ENCODE results near the gene BACH1. TPM values are rescaled to one million over a fixed set of nuclear protein-coding genes. Genes with fewer than 3 reads are reported as not detected.
"Not testable (repeated sequence)": the region's sequence is repeated elsewhere in the genome, so short reads cannot be mapped to it uniquely, and the experiment has no call there.

Gene BACH1
- total and polyA plus RNA-seq, 10 of the 15 experiments (the other 5 are each of a cell fraction or from before 2014, with no cell fraction given): 3.2 to 25.7 (median 10.5) TPM

DNA sequence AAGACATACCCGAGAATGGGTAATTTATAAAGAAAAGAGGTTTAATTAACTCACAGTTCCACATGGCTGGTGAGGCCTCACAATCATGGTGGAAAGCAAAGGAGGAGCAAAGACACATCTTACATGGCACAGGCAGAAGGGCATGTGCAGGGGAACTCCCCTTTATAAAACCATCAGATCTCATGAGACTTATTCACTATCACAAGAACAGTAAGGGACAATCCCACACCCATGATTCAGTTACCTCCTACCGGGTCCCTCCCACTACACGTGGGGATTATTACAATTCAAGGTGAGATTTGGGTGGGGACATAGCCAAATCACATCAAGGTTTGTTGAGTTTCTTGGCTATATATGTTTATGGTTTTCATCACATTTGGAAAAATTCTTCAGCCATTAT lies 16.9 kb upstream of the BACH1 start:
- H3K9ac ChIP-seq (ENCODE audit: control insufficient read depth, insufficient read depth, low read length); ATAC-seq; SMC1A ChIA-PET (ENCODE audit: uncharacterized antibody, unreplicated experiment); POLR2A ChIA-PET; H3K36me3 ChIP-seq (ENCODE audit: control insufficient read depth in 2 of 2, insufficient read depth in 2 of 2, low read length in 1 of 2); DNase-seq (ENCODE audit: low read depth, low spot score); H3K4me2 ChIP-seq (ENCODE audit: control insufficient read depth, insufficient read depth); H3K27ac ChIP-seq (ENCODE audit: control insufficient read depth, insufficient read depth); BruUV-seq (replicated peaks); CTCF ChIA-PET; FAIRE-seq; H3K9me3 ChIP-seq (replicated peaks; ENCODE audit: control insufficient read depth, insufficient read depth, low read length); H3K4me1 ChIP-seq (ENCODE audit: control insufficient read depth, insufficient read depth, low read length); H3K79me2 ChIP-seq (ENCODE audit: control insufficient read depth, insufficient read depth, low read length); H3K4me3 ChIP-seq; H4K20me1 ChIP-seq (ENCODE audit: control insufficient read depth, insufficient read depth); H2AFZ ChIP-seq (ENCODE audit: control insufficient read depth, low read depth, low read length); H3K27me3 ChIP-seq (replicated peaks in 1 of 2; ENCODE audit: control insufficient read depth in 2 of 2, insufficient read depth in 2 of 2, low read length in 1 of 2); RAD21 ChIA-PET (ENCODE audit: unreplicated experiment); intact Hi-C loops (cut with micrococcal nuclease; ENCODE audit: unreplicated experiment); in situ Hi-C loops (cut with MboI): not testable (repeated sequence)
- WGBS (ENCODE audit: insufficient coverage, insufficient replicate concordance, low lambda C conversion rate, missing lambda C conversion rate): 18% methylated on average over 3 of the region's 3 CpGs

DNA sequence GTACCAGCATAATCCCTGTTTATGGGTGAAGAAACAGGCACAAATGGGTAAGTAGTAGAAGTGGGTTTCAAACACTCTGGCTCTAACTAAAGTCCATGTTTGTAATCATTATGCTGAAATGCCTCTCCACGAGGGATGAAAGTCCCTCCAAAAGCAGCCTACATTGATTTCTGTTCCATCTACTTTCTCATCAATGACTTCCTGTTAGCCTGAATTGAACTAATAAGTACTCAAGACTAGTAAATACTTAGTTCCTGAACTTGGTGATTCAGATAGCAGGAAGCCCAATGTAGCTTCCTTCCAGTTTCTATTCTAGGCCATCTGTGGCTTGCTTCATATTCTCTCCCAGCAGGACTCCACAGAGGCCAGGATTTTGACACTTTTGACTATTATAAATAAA lies 11.3 kb upstream of the BACH1 start:
- WGBS (ENCODE audit: insufficient coverage, insufficient replicate concordance, low lambda C conversion rate, missing lambda C conversion rate): 0% methylated on average over 1 of the region's 1 CpG
- Histone ChIP-seq H3K79me2 (ENCODE audit: control insufficient read depth, insufficient read depth, low read length) (no peaks in the 10 kb centered on the region), H4K20me1 (ENCODE audit: control insufficient read depth, insufficient read depth) (no peaks in the 10 kb centered on the region), H3K4me3 (no peak overlapping the region), H3K36me3 (ENCODE audit: control insufficient read depth in 2 of 2, insufficient read depth in 2 of 2, low read length in 1 of 2) (no peaks in the 10 kb centered on the region), H3K4me1 (ENCODE audit: control insufficient read depth, insufficient read depth, low read length) (no peaks in the 10 kb centered on the region), H3K4me2 (ENCODE audit: control insufficient read depth, insufficient read depth) (no peak overlapping the region), H3K27ac (ENCODE audit: control insufficient read depth, insufficient read depth) (no peak overlapping the region), H3K9me3 (replicated peaks; ENCODE audit: control insufficient read depth, insufficient read depth, low read length) (no peaks in the 10 kb centered on the region), H2AFZ (ENCODE audit: control insufficient read depth, low read depth, low read length) (peak overlapping the region; percentile 61), H3K27me3 (replicated peaks in 1 of 2; ENCODE audit: control insufficient read depth in 2 of 2, insufficient read depth in 2 of 2, low read length in 1 of 2) (no peaks in the 10 kb centered on the region), H3K9ac (ENCODE audit: control insufficient read depth, insufficient read depth, low read length) (no peak overlapping the region)
- in situ Hi-C loops (cut with MboI) (no loop called here), intact Hi-C loops (cut with micrococcal nuclease; ENCODE audit: unreplicated experiment) (no loop called here)
- no peak for DNase-seq (ENCODE audit: low read depth, low spot score)
- FAIRE-seq: peak; percentile 56
- POLR2A ChIA-PET: no interaction called here
- CTCF ChIA-PET: interaction anchor here (1.2 to 1.6 kb wide), 3 partner anchors 13 to 61 kb away, joined by 3 to 4 read pairs (median 3); no protein-coding TSS in a partner anchor
- SMC1A ChIA-PET (ENCODE audit: uncharacterized antibody, unreplicated experiment): interaction anchor here (0.6 to 3.2 kb wide), 9 partner anchors 9 to 213 kb away, joined by 3 to 12 read pairs (median 3); partner anchors contain the start of gene CCT8
- no TSS peak for BruUV-seq (replicated peaks)
- TF ChIP-seq ZNF622 (IDR thresholded peaks at IDR 0.05) (no peak), SRF (IDR thresholded peaks at IDR 0.05; ENCODE audit: low read depth in 2 of 2, low read length in 2 of 2) (no peak), TAF1 (IDR thresholded peaks at IDR 0.05; ENCODE audit: borderline replicate concordance, low read depth, low read length) (no peak), NFXL1 (IDR thresholded peaks at IDR 0.05; ENCODE audit: borderline replicate concordance) (no peak), RAD21 (IDR thresholded peaks at IDR 0.05; ENCODE audit: insufficient read depth, low read depth, low read length) (no peak), STAT3 (IDR thresholded peaks at IDR 0.05; ENCODE audit: low read depth, low read length) (no peak), HDAC6 (IDR thresholded peaks at IDR 0.05; ENCODE audit: unreplicated experiment) (no peak), GATAD2B (conservative IDR thresholded peaks at IDR 0.05; ENCODE audit: low read depth) (no peak), POU2F2 (IDR thresholded peaks at IDR 0.05; ENCODE audit: borderline replicate concordance, low read depth, low read length) (no peak), ETV6 (conservative IDR thresholded peaks at IDR 0.05 in 1 of 2, IDR thresholded peaks at IDR 0.05 in 1 of 2; ENCODE audit: borderline replicate concordance in 1 of 2, low read depth in 1 of 2) (no peak), YBX1 (IDR thresholded peaks at IDR 0.05) (no peak)
- TF ChIP-seq, protein P1, sequence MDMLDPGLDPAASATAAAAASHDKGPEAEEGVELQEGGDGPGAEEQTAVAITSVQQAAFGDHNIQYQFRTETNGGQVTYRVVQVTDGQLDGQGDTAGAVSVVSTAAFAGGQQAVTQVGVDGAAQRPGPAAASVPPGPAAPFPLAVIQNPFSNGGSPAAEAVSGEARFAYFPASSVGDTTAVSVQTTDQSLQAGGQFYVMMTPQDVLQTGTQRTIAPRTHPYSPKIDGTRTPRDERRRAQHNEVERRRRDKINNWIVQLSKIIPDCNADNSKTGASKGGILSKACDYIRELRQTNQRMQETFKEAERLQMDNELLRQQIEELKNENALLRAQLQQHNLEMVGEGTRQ (IDR thresholded peaks at IDR 0.05; ENCODE audit: borderline replicate concordance, low read depth, low read length): no peak
- ATAC-seq: peak; percentile 33
- RAD21 ChIA-PET (ENCODE audit: unreplicated experiment): interaction anchor here (1.2 kb wide), 1 partner anchor 14 kb away, joined by 4 read pairs; no protein-coding TSS in a partner anchor

Measured in GM12878 (cell line).